ENCODE results near the gene TAF1C.
"Not testable (repeated sequence)": the region's sequence is repeated elsewhere in the genome, so short reads cannot be mapped to it uniquely, and the experiment has no call there.

Gene TAF1C

GRCh38 chr16:84209989-84210388 is 23.1 kb upstream of the TAF1C start:
- no peak for DNase-seq

GRCh38 chr16:84207879-84208278 is 21.0 kb upstream of the TAF1C start:
- DNase-seq: no peak

- no peak for DNase-seq
Observed at GRCh38 chr16:84207251-84207650, 20.4 kb upstream of the TAF1C start.

- no peak for DNase-seq
Observed at GRCh38 chr16:84205976-84206691, 19.3 kb upstream of the TAF1C start.

GRCh38 chr16:84205123-84205522 is 18.3 kb upstream of the TAF1C start:
- DNase-seq: not testable (repeated sequence)

- DNase-seq: not testable (repeated sequence)
Observed at GRCh38 chr16:84204551-84204950, 17.7 kb upstream of the TAF1C start.

- DNase-seq: no peak
Observed at GRCh38 chr16:84199861-84200260, 13.0 kb upstream of the TAF1C start.

GRCh38 chr16:84199097-84199496 is 12.2 kb upstream of the TAF1C start:
- DNase-seq: no peak

GRCh38 chr16:84198401-84198800 is 11.5 kb upstream of the TAF1C start:
- DNase-seq: no peak

GRCh38 chr16:84197466-84198128 is 10.7 kb upstream of the TAF1C start:
- no peak for DNase-seq

- DNase-seq: no peak
Observed at GRCh38 chr16:84196727-84197394, 10.0 kb upstream of the TAF1C start.

- no peak for DNase-seq
Observed at GRCh38 chr16:84196101-84196500, 9.2 kb upstream of the TAF1C start.

- no peak for DNase-seq
Observed at GRCh38 chr16:84195201-84196093, 8.6 kb upstream of the TAF1C start.

GRCh38 chr16:84194470-84195200 is 7.8 kb upstream of the TAF1C start:
- no peak for DNase-seq

- DNase-seq: no peak
Observed at GRCh38 chr16:84194018-84194417, 7.2 kb upstream of the TAF1C start.

- DNase-seq: no peak
Observed at GRCh38 chr16:84193480-84193879, 6.6 kb upstream of the TAF1C start.

GRCh38 chr16:84191466-84191865 is 4.6 kb upstream of the TAF1C start:
- no peak for DNase-seq

- no peak for DNase-seq
Observed at GRCh38 chr16:84190731-84191388, 4.0 kb upstream of the TAF1C start, which contains the start of gene ADAD2. Gene ADAD2 (plus strand): TSS chr16:84191157. CDS start chr16:84191231, 74 bp downstream.

GRCh38 chr16:84184775-84185174 is 2.1 kb downstream of the TAF1C start:
- DNase-seq: no peak

GRCh38 chr16:84183911-84184591 is 2.8 kb downstream of the TAF1C start:
- DNase-seq: no peak

- no peak for DNase-seq
Observed at GRCh38 chr16:84183572-84183875, 3.3 kb downstream of the TAF1C start.
